IMR-90 (cell line): ENCODE data around the gene MEIS1. TPM values are rescaled to one million over a fixed set of nuclear protein-coding genes. Genes with fewer than 3 reads are reported as not detected.

ENCODE experiments used
- ATAC-seq: fragments of 200-7000 bp; cut with Tn5 transposase; 2 replicates; pipeline ENCODE4 v1.9.1; 2020; ENCODE audit warnings: low read depth, mild to moderate bottlenecking, moderate library complexity
- BruUV-seq: library from RNA; stranded (reverse); fragments of 400-500 nt; replicated peaks from 2 replicates; lab custom pipeline; 2021; lab: Mats Ljungman, UMichigan
- CTCF ChIA-PET: fragments of 300-600 bp; formaldehyde crosslinking; extraction: SDS; loops from one replicate; lab custom pipeline; 2021; ENCODE audit warnings: antibody characterized with exemption; lab: Yijun Ruan, JAX
- POLR2A ChIA-PET: fragments of 300-600 bp; sonication (Branson Sonifier 250); formaldehyde crosslinking; loops from one replicate; lab custom pipeline; 2022; ENCODE audit warnings: antibody characterized with exemption; ENCODE audit not compliant: unreplicated experiment; lab: Charles Lee
- DNase-seq: peaks from one replicate; pipeline ENCODE4 v3.0.0; 2013
- H2AFZ ChIP-seq: replicated peaks from 2 replicates; pipeline ENCODE3; 2013; ENCODE audit warnings: low read length, mild to moderate bottlenecking; ENCODE audit not compliant: poor library complexity
- H2AK5ac ChIP-seq: 2 replicates; pipeline ENCODE4 v1.6.1; 2013; ENCODE audit warnings: low read depth, low read length, inconsistent platforms
- H2AK9ac ChIP-seq: replicated peaks from 2 replicates; pipeline ENCODE3; 2013; ENCODE audit warnings: mild to moderate bottlenecking, low read depth, low read length, moderate library complexity; ENCODE audit not compliant: poor library complexity
- H2BK120ac ChIP-seq: 2 replicates; pipeline ENCODE4 v1.6.1; 2013; ENCODE audit warnings: low read depth, low read length, inconsistent platforms
- H2BK15ac ChIP-seq: 3 replicates; pipeline ENCODE4 v1.6.1; 2013; ENCODE audit warnings: low read depth, low read length, inconsistent platforms
- H2BK20ac ChIP-seq: 2 replicates; pipeline ENCODE4 v1.6.1; 2013; ENCODE audit warnings: low read depth, mild to moderate bottlenecking, inconsistent platforms, low read length, moderate library complexity
- H2BK5ac ChIP-seq: 2 replicates; pipeline ENCODE4 v1.6.1; 2013; ENCODE audit warnings: mild to moderate bottlenecking, low read depth, low read length, inconsistent platforms; ENCODE audit not compliant: poor library complexity, severe bottlenecking
- H3K14ac ChIP-seq: replicated peaks from 2 replicates; pipeline ENCODE4 v1.6.1; 2013; ENCODE audit warnings: low read depth, low read length, inconsistent platforms
- H3K18ac ChIP-seq: 2 replicates; pipeline ENCODE4 v1.6.1; 2013; ENCODE audit warnings: low read depth, low read length, control low read depth
- H3K23ac ChIP-seq: 2 replicates; pipeline ENCODE4 v1.6.1; 2013; ENCODE audit warnings: low read depth, low read length, inconsistent platforms
- H3K27ac ChIP-seq: 2 replicates; pipeline ENCODE4 v1.5.1; 2013; ENCODE audit warnings: mild to moderate bottlenecking, control low read depth, low read length; ENCODE audit not compliant: insufficient read depth
- H3K27me3 ChIP-seq: 2 replicates; pipeline ENCODE4 v1.6.1; 2013; ENCODE audit warnings: low read length; ENCODE audit not compliant: control insufficient read depth, insufficient read depth
- H3K36me3 ChIP-seq: 2 replicates; pipeline ENCODE4 v1.6.1; 2013; ENCODE audit warnings: low read length, mixed read lengths; ENCODE audit not compliant: control insufficient read depth, insufficient read depth
- H3K4ac ChIP-seq: 2 replicates; pipeline ENCODE4 v1.6.1; 2013; ENCODE audit warnings: low read depth, low read length, inconsistent platforms
- H3K4me1 ChIP-seq: 2 replicates; pipeline ENCODE4 v1.6.1; 2013; ENCODE audit warnings: low read length, mixed read lengths; ENCODE audit not compliant: control insufficient read depth, insufficient read depth
- H3K4me2 ChIP-seq: 2 replicates; pipeline ENCODE4 v1.6.1; 2013; ENCODE audit warnings: low read depth, mild to moderate bottlenecking, control low read depth, low read length, moderate library complexity
- H3K4me3 ChIP-seq: 2 replicates; pipeline ENCODE4 v1.5.1; 2013; ENCODE audit warnings: low read depth, mild to moderate bottlenecking, control low read depth, low read length, moderate library complexity; ENCODE audit not compliant: insufficient read depth
- H3K56ac ChIP-seq: 2 replicates; pipeline ENCODE4 v1.6.1; 2013; ENCODE audit warnings: low read length, inconsistent platforms; ENCODE audit not compliant: insufficient read depth; ENCODE audit errors: extremely low read depth
- H3K79me1 ChIP-seq, 2 experiments: 2 replicates each; pipeline ENCODE4 v1.6.1; 2013; ENCODE audit warnings: low read length in 2 of 2, inconsistent platforms in 1 of 2, low read depth in 1 of 2
- H3K9ac ChIP-seq: 2 replicates; pipeline ENCODE4 v1.6.1; 2013; ENCODE audit warnings: low read depth, low read length, control low read depth
- H3K9me1 ChIP-seq: 2 replicates; pipeline ENCODE4 v1.6.1; 2013; ENCODE audit warnings: low read length, inconsistent platforms; ENCODE audit not compliant: insufficient read depth
- H3K9me3 ChIP-seq: 2 replicates; pipeline ENCODE4 v1.6.1; 2013; ENCODE audit warnings: low read length; ENCODE audit not compliant: control insufficient read depth, insufficient read depth
- H4K20me1 ChIP-seq: 2 replicates; pipeline ENCODE4 v1.6.1; 2013; ENCODE audit warnings: low read length, inconsistent platforms; ENCODE audit not compliant: insufficient read depth
- H4K5ac ChIP-seq: 2 replicates; pipeline ENCODE4 v1.6.1; 2013; ENCODE audit warnings: mild to moderate bottlenecking, low read depth, low read length, control low read depth
- H4K8ac ChIP-seq, 2 experiments: 2 replicates each; pipeline ENCODE4 v1.6.1; 2013; ENCODE audit warnings: low read depth in 2 of 2, low read length in 2 of 2, control low read depth in 1 of 2, inconsistent platforms in 1 of 2
- H4K91ac ChIP-seq: 2 replicates; pipeline ENCODE4 v1.6.1; 2013; ENCODE audit warnings: low read depth, low read length, inconsistent platforms; ENCODE audit not compliant: insufficient read depth
- CEBPB ChIP-seq: IDR thresholded peaks from 2 replicates; pipeline ENCODE4 v1.6.1; 2012; ENCODE audit warnings: low read depth, low read length, improper control_type of control experiment
- NFE2L2 ChIP-seq: fragments of 150-350 bp; IDR thresholded peaks from 2 replicates; pipeline ENCODE4 v1.6.1; 2016; ENCODE audit warnings: low read depth, mild to moderate bottlenecking, low read length
- WGBS, 2 experiments: methylation state at CpG; one replicate each; pipeline versions ENCODE4 v1.1.5 to v1.1.7; 2013; ENCODE audit warnings: missing lambda C conversion rate in 2 of 2; ENCODE audit not compliant: insufficient read length in 1 of 2; ENCODE audit errors: extremely low coverage in 2 of 2; 5-methylcytosine and 5-hydroxymethylcytosine counted together
- dilution Hi-C: fragments of 300-500 bp; cut with HindIII; formaldehyde crosslinking; loops from one replicate; pipeline ENCODE4 v1.14.3; 2018; ENCODE audit warnings: low sequenced_read_pairs; ENCODE audit not compliant: unreplicated experiment
- in situ Hi-C: fragments of 300-500 bp; cut with MboI; formaldehyde crosslinking; loops from 3 replicates; pipeline ENCODE4 v1.14.3; 2019; ENCODE audit warnings: low sequenced_read_pairs, inconsistent platforms, mixed read lengths
- intact Hi-C: fragments of 100-400 bp; cut with micrococcal nuclease; formaldehyde crosslinking; loops from 2 replicates; pipeline ENCODE4 v1.10.0; 2022
- polyA plus RNA-seq, 3 experiments: library from polyadenylated mRNA; depleted of rRNA; stranded (reverse); fragments of >200 nt; gene quantifications; 2 replicates each; pipeline ENCODE4 v1.2.3, GENCODE V29; 2012; ENCODE audit warnings: low replicate concordance in 1 of 3
- total RNA-seq: library from RNA; depleted of rRNA; stranded (reverse); fragments of >200 nt; gene quantifications from 2 replicates; pipeline ENCODE4 v1.2.3, GENCODE V29; 2012

Gene MEIS1
- total and polyA plus RNA-seq, 2 of the 4 experiments (the other 2 are of a cell fraction), result 54.4 to 157 TPM

DNA sequence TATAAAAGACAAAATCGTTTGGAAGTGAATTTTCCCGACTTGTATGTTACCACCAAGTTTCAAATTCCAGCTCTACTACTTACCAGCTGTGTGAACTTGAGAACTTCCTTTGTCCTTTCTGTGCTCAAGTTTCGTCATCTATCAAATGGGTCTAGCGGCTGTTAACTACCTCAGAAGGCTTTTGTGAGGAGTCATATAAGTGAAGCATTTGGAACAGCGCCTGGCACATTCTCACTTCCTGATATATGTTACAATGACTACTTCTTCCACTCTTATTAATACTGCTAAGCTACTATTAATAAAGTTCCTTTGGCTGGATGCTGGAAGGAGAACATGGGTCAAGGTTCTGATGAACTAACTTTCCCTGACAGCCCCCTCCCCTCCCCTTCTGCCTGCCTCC, 104.5 kb downstream of the MEIS1 start:
- dilution Hi-C loops, result no loop called here

More for the DNA sequence above, 104.5 kb downstream of the MEIS1 start:
- H3K27ac ChIP-seq, result peak overlapping the region; percentile 71
- no peaks in the 10 kb centered on the region for H3K9me3 ChIP-seq
- peak overlapping the region; percentile 64 for H2BK5ac ChIP-seq
- peaks cover 17% of the 10 kb centered on the region for H3K9me1 ChIP-seq
- H4K5ac ChIP-seq, result no peak overlapping the region
- H4K91ac ChIP-seq, result no peak overlapping the region
- H3K23ac ChIP-seq, result no peak overlapping the region
- ATAC-seq, result peak; percentile 15; the same call in 1 of the 2 replicates
- peak overlapping the region; percentile 4 to 15; a peak in 1 of 4 replicates for H4K8ac ChIP-seq
- H2AK5ac ChIP-seq, result peak overlapping the region; percentile 23; the same call in 1 of the 2 replicates
- H3K9ac ChIP-seq, result no peak overlapping the region
- ChIA-PET POLR2A (no interaction called here), CTCF (no interaction called here)
- H3K4me2 ChIP-seq, result no peak overlapping the region
- H2AK9ac ChIP-seq, result no peak overlapping the region
- peaks cover 16% of the 10 kb centered on the region for H3K36me3 ChIP-seq
- H2BK15ac ChIP-seq, result no peak overlapping the region
- no CpG with 5 or more reads among the region's 5 CpGs for WGBS, 2 experiments
- intact Hi-C loops, result no loop called here
- H3K79me1 ChIP-seq, result peaks cover 16 to 64% of the 10 kb centered on the region in 2 experiments
- DNase-seq, result peak; percentile 94
- H2BK20ac ChIP-seq, result 0 out of 2 replicates have a peak overlapping the region, but pooled peaks have one; percentile 3
- TF ChIP-seq CEBPB (peak; percentile 32; the same call in 1 of the 2 replicates), NFE2L2 (no peak)
- H3K14ac ChIP-seq, result no peak overlapping the region
- H3K4me1 ChIP-seq, result peaks cover 22% of the 10 kb centered on the region
- no peak overlapping the region for H3K56ac ChIP-seq
- H2AFZ ChIP-seq, result no peak overlapping the region
- BruUV-seq, result no TSS peak
- H2BK120ac ChIP-seq, result 0 out of 2 replicates have a peak overlapping the region, but pooled peaks have one; percentile 45
- peak overlapping the region; percentile 56; the same call in 1 of the 2 replicates for H3K4ac ChIP-seq
- in situ Hi-C loops, result no loop called here
- no peak overlapping the region for H3K18ac ChIP-seq
- H3K27me3 ChIP-seq, result no peaks in the 10 kb centered on the region
- H4K20me1 ChIP-seq, result peaks cover 81% of the 10 kb centered on the region; the same call in 1 of the 2 replicates
- no peak overlapping the region for H3K4me3 ChIP-seq
